Measurements from ENCODE around the gene TSPAN3. TPM values are rescaled to one million over a fixed set of nuclear protein-coding genes. Genes with fewer than 3 reads are reported as not detected.

Gene TSPAN3
- total RNA-seq, 6 donors from 2014 or later, result 97.4 to 742 (median 396) TPM

DNA sequence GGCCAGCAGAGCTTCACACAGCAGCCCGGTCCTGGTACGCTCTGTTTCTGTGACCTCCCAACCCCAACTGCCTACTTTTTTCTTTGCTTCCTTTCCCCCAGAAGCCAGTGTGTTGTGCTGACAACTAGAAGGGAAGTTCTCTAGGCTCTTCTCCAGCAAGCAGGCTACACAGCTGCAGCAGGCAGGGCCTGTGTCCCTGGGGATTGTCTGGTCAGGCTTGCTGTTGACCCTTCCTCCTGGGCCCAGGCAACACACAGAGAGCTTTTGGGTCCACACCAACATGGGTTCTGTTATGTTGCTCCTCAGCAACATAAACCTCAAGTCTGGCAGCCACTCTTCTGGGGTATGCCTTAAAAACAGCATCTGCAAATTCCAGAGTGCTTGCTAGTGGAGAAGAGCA is 36.2 kb upstream of the TSPAN3 start:
- Histone ChIP-seq H3K27ac (peak overlapping the region in 2 of 4 donors; percentile 15 to 57), H3K9me3 (no peaks in the 10 kb centered on the region), H3K4me3 (no peak overlapping the region), H3K36me3 (peaks cover 0 to 7% (median 0%) of the 10 kb centered on the region in 4 donors), H3K4me1 (peaks cover 9 to 22% (median 12%) of the 10 kb centered on the region in 4 donors), H3K27me3 (no peaks in the 10 kb centered on the region)
- no peak for DNase-seq
- peak in 1 of 2 donors; percentile 20 for TF ChIP-seq POLR2AphosphoS5 (IDR thresholded peaks at IDR 0.05)
- TF ChIP-seq, protein P1, sequence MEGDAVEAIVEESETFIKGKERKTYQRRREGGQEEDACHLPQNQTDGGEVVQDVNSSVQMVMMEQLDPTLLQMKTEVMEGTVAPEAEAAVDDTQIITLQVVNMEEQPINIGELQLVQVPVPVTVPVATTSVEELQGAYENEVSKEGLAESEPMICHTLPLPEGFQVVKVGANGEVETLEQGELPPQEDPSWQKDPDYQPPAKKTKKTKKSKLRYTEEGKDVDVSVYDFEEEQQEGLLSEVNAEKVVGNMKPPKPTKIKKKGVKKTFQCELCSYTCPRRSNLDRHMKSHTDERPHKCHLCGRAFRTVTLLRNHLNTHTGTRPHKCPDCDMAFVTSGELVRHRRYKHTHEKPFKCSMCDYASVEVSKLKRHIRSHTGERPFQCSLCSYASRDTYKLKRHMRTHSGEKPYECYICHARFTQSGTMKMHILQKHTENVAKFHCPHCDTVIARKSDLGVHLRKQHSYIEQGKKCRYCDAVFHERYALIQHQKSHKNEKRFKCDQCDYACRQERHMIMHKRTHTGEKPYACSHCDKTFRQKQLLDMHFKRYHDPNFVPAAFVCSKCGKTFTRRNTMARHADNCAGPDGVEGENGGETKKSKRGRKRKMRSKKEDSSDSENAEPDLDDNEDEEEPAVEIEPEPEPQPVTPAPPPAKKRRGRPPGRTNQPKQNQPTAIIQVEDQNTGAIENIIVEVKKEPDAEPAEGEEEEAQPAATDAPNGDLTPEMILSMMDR (IDR thresholded peaks at IDR 0.05), result no peak
- no peak for TF ChIP-seq EP300 (IDR thresholded peaks at IDR 0.05)
- ATAC-seq (ENCODE audit: low FRiP score in 2 of 2), result peak; percentile 37 to 54
- WGBS, 2 donors, result 83% methylated on average over 2 of the region's 2 CpGs

DNA sequence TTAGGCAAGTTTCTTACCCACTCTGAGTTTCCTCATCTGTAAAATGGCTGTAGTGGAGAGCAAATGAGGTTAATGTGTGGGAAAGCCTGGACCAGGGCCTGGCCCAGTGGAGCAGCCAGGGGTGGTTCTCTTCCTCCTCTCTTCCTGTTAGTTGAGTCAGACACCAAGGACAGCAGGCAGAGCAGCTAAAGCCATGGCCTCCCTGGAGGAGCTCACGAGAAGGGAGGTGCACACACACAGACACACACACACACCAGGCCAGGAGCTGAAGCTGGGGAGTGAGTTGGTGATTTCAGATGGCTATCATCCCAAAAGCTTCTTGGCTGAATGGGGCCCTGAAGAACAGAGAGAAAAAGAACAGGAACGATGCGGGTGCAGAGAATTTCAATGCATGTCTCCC is 33.2 kb upstream of the TSPAN3 start:
- whole genome bisulfite sequencing, 2 donors, result 78 to 100% methylated on average over 2 to 3 of the region's 3 CpGs
- no peaks in the 10 kb centered on the region for H3K9me3 ChIP-seq
- peaks cover 9 to 22% (median 12%) of the 10 kb centered on the region in 4 donors for H3K4me1 ChIP-seq
- H3K27ac ChIP-seq, result no peak overlapping the region
- H3K27me3 ChIP-seq, result no peaks in the 10 kb centered on the region
- DNase-seq (no peak), ATAC-seq (ENCODE audit: low FRiP score in 2 of 2) (peak in 1 of 2 donors; percentile 73)
- no peak overlapping the region for H3K4me3 ChIP-seq
- H3K36me3 ChIP-seq, result no peaks in the 10 kb centered on the region
- TF ChIP-seq EP300 (IDR thresholded peaks at IDR 0.05) (no peak), POLR2A (IDR thresholded peaks at IDR 0.05) (no peak), POLR2AphosphoS5 (IDR thresholded peaks at IDR 0.05) (no peak)
- TF ChIP-seq, protein P1 (IDR thresholded peaks at IDR 0.05), result no peak

DNA sequence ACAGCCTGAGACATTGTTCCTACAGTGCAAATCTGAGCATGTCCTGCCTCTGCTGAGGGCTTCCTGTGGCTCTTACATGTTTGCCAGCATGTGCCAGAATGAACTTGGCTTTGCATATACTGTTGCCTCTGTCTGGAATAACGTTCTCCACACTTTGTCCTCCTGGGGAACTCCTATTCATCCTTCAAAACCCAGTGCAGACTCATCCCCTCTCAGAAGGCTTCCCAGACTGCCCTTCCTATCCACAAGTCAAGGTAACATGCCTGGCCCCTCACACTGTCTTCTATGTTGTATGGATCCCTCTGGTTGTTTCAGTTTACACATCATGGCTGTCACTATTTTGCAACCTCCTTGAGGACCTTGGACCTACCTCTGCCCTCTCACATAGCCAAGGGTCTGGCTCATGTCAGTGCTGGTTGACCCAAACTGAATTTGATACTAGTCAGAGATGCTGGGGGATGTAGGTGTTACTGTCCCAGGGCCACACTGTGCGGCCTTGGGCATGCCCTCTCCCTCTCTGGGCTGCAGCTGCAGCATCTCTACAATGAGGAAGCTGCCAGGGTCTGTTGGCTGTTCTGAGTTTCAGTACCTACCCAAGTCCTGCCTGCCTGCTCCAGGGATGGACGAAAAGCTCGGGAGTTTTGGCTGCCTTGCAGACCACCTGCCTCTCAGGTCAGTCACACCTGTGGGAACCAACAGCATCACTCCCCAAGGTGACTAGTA is 29.0 kb upstream of the TSPAN3 start:
- H3K4me1 ChIP-seq, result peaks cover 0 to 12% (median 6%) of the 10 kb centered on the region in 4 donors
- H3K36me3 ChIP-seq, result no peaks in the 10 kb centered on the region
- no peak for ATAC-seq (ENCODE audit: low FRiP score in 2 of 2)
- no peak for TF ChIP-seq EP300 (IDR thresholded peaks at IDR 0.05)
- no peak for TF ChIP-seq POLR2A (IDR thresholded peaks at IDR 0.05)
- TF ChIP-seq, protein P1 (IDR thresholded peaks at IDR 0.05), result no peak
- TF ChIP-seq POLR2AphosphoS5 (IDR thresholded peaks at IDR 0.05), result no peak
- H3K9me3 ChIP-seq, result no peaks in the 10 kb centered on the region
- no peaks in the 10 kb centered on the region for H3K27me3 ChIP-seq
- H3K27ac ChIP-seq, result no peak overlapping the region
- no peak for DNase-seq
- 85 to 95% methylated on average over 4 of the region's 4 CpGs for WGBS, 2 donors
- no peak overlapping the region for H3K4me3 ChIP-seq

DNA sequence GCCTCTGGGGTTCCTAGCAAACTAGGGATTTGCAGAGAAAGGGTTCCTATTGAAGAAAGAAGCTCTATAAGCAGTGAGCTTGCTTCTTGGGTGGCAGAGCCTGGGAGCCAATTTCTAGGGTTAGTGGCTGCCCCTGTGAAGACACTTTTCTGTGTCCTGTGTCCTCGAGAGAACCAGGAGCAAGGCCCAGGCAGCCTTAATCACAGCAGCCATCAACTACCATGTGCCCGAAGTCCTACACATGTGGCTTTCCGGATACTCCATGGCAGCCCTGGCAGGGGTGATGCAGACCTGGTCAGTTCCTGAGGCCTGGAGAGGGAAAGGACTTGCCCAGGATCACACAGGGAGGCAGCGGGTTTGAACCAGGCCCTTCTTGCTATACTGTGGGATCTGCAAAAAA is 27.7 kb upstream of the TSPAN3 start:
- H3K4me1 ChIP-seq, result no peaks in the 10 kb centered on the region
- no peak for DNase-seq
- WGBS, 2 donors, result 92 to 100% methylated on average over 4 of the region's 4 CpGs
- ATAC-seq (ENCODE audit: low FRiP score in 2 of 2), result no peak
- H3K9me3 ChIP-seq, result no peaks in the 10 kb centered on the region
- H3K36me3 ChIP-seq, result no peaks in the 10 kb centered on the region
- H3K27ac ChIP-seq, result no peak overlapping the region
- no peak overlapping the region for H3K4me3 ChIP-seq
- H3K27me3 ChIP-seq, result no peaks in the 10 kb centered on the region
- TF ChIP-seq POLR2A (IDR thresholded peaks at IDR 0.05) (no peak), EP300 (IDR thresholded peaks at IDR 0.05) (no peak), POLR2AphosphoS5 (IDR thresholded peaks at IDR 0.05) (no peak)
- TF ChIP-seq, protein P1 (IDR thresholded peaks at IDR 0.05), result no peak

DNA sequence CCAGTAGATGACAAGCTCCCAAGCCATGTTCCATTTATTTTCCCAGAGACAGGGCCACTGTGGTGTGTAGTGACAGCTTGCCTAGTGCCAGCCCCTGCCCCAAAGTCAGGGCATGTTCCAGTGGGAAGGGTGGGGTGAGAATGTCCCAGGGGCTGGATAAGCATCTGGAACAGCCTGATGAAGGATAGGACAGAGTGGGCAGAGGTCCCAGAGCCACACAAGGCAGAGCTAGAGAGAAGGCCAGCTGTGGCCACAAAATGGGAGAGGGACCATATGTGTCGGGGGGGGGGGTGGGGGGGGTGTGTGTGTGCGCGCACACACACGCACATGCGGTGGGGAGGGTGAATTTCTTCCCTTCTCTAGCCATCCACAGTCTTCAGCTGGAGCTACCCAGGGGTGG is 27.0 kb upstream of the TSPAN3 start:
- H3K27ac ChIP-seq, result no peak overlapping the region
- WGBS, 2 donors, result 92 to 97% methylated on average over 5 of the region's 5 CpGs

More for the DNA sequence above, 27.0 kb upstream of the TSPAN3 start:
- Histone ChIP-seq H3K4me1 (no peaks in the 10 kb centered on the region), H3K27me3 (no peaks in the 10 kb centered on the region), H3K9me3 (no peaks in the 10 kb centered on the region), H3K36me3 (no peaks in the 10 kb centered on the region), H3K4me3 (no peak overlapping the region)
- DNase-seq (no peak), ATAC-seq (ENCODE audit: low FRiP score in 2 of 2) (no peak)
- no peak for TF ChIP-seq POLR2AphosphoS5 (IDR thresholded peaks at IDR 0.05)
